Measurements from ENCODE around the gene RPS6KA2.

DNA sequence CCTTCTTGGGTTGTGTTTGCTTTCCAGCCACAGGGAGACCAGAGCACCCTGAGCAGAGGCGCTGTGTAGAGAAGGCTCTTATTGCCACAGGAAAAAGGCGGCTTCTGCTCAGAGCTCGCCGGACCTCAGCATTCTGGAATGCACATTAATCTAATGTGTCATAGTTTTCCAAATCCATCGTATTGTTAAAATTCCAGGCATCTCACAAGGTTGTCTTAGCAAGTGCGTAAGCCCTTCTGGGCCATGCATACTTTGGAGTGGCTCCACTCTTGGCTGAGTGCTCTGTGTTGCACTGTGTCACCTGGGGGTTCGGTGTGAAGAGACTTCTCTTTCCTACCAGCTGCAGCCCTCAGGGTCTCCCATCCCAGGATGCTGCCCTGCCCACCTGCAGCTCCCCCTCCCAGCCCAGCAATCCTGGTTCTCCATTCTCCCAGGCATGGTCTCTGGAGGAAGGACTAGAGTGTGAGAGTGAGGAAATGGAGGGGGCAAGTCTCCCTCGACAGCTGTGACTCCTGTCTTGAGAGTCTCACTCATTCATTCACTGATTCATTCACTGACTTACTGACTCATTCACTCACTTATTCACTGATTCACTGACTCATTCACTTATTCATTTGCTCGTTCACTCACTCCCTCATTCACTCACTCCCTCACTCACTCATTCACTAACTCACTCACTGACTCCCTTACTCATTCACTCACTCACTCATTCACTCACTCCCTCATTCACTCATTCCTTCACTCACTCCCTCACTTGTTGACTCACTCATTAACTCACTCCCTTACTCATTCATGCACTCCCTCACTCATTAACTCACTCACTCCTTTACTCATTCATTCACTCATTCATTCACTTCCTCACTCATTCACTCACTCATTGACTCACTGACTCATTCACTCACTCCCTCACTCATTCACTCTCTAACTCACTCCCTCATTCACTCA, 160.6 kb downstream of the RPS6KA2 start:
- no peak for TF ChIP-seq CTCF (IDR thresholded peaks at IDR 0.05)
- TF ChIP-seq POLR2A (IDR thresholded peaks at IDR 0.05) = no peak

All from Peyer's patch (tissue), 4 donors.